ENCODE data around the gene CCR6. TPM values are rescaled to one million over a fixed set of nuclear protein-coding genes. Genes with fewer than 3 reads are reported as not detected.

Gene CCR6
- total and polyA plus RNA-seq, 10 of the 15 experiments (the other 5 are each of a cell fraction or from before 2014, with no cell fraction given): 2.2 to 7.6 (median 6.7) TPM

DNA sequence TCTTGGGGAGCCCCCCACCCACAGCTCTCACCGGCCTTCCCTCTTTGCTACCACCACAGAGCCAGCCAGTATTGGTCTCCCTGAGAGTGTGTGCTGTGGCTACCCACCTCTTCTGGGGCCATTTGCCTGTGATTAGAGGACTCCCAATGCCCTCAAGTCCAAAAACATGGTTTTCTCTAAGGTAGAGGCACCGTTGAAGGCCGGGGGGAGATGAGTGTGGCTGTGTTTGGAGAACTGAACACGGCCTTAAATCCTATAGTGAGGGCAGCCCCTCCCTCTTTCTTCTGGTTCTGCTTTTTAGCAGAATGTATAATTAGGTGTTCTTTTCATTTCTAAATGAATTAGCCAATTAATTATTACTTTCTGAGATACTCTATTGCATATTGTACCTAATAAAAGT, 2.5 kb downstream of the CCR6 start:
- intact Hi-C loops (cut with micrococcal nuclease; ENCODE audit: unreplicated experiment): loop anchor here (10.0 kb wide), 1 partner anchor 171 kb away; the partner anchor contains the start of gene RNASET2
- CTCF ChIA-PET: interaction anchor here (1.0 to 8.1 kb wide), 8 partner anchors 10 to 45 kb away, joined by 3 to 129 read pairs (median 13); no protein-coding TSS in a partner anchor
- no peak for TF ChIP-seq NR2C2 (IDR thresholded peaks at IDR 0.05; ENCODE audit: borderline replicate concordance, control insufficient read depth, insufficient read length, low read depth)
- TF ChIP-seq ZNF687 (IDR thresholded peaks at IDR 0.05): no peak
- TF ChIP-seq SPI1 (IDR thresholded peaks at IDR 0.05; ENCODE audit: borderline replicate concordance, insufficient read depth, low read depth, low read length): no peak
- no peak for TF ChIP-seq TCF7 (IDR thresholded peaks at IDR 0.05; ENCODE audit: borderline replicate concordance)
- no peak for TF ChIP-seq FOXK2 (IDR thresholded peaks at IDR 0.05)
- TF ChIP-seq RELB (IDR thresholded peaks at IDR 0.05; ENCODE audit: low read depth): no peak
- no peak for TF ChIP-seq SMC3 (IDR thresholded peaks at IDR 0.05; ENCODE audit: borderline replicate concordance, low read length)
- TF ChIP-seq MYB (IDR thresholded peaks at IDR 0.05; ENCODE audit: borderline replicate concordance, low read depth, low read length): no peak
- TF ChIP-seq PKNOX1 (IDR thresholded peaks at IDR 0.05): no peak
- TF ChIP-seq RFX5 (IDR thresholded peaks at IDR 0.05; ENCODE audit: low read depth, low read length): no peak
- H3K79me2 ChIP-seq (ENCODE audit: control insufficient read depth, insufficient read depth, low read length): peaks cover 14% of the 10 kb centered on the region
- DNase-seq (ENCODE audit: low read depth, low spot score): no peak
- no peak for FAIRE-seq
- BruUV-seq (replicated peaks): no TSS peak
- peak overlapping the region; percentile 40 for H3K4me2 ChIP-seq (ENCODE audit: control insufficient read depth, insufficient read depth)
- H3K27ac ChIP-seq (ENCODE audit: control insufficient read depth, insufficient read depth): 0 out of 2 replicates have a peak overlapping the region, but pooled peaks have one; percentile 7
- in situ Hi-C loops (cut with MboI): loop anchor here (25.0 kb wide), 1 partner anchor 113 kb away; no protein-coding TSS in a partner anchor
- no peaks in the 10 kb centered on the region for H3K27me3 ChIP-seq (replicated peaks in 1 of 2; ENCODE audit: control insufficient read depth in 2 of 2, insufficient read depth in 2 of 2, low read length in 1 of 2)
- peak overlapping the region; percentile 35 for H3K4me3 ChIP-seq
- 0 out of 3 replicates have a peak, but pooled peaks have one; percentile 0 for ATAC-seq
- H4K20me1 ChIP-seq (ENCODE audit: control insufficient read depth, insufficient read depth): no peaks in the 10 kb centered on the region
- no peak overlapping the region for H2AFZ ChIP-seq (ENCODE audit: control insufficient read depth, low read depth, low read length)
- 24% methylated on average over 4 of the region's 4 CpGs for WGBS (ENCODE audit: insufficient coverage, insufficient replicate concordance, low lambda C conversion rate, missing lambda C conversion rate)
- no peak overlapping the region for H3K9ac ChIP-seq (ENCODE audit: control insufficient read depth, insufficient read depth, low read length)
- H3K4me1 ChIP-seq (ENCODE audit: control insufficient read depth, insufficient read depth, low read length): peaks cover 55% of the 10 kb centered on the region
- RAD21 ChIA-PET (ENCODE audit: unreplicated experiment): interaction anchor here (0.8 to 8.3 kb wide), 8 partner anchors 12 to 168 kb away, joined by 3 to 231 read pairs (median 42); partner anchors contain the start of gene CEP43
- H3K36me3 ChIP-seq (ENCODE audit: control insufficient read depth in 2 of 2, insufficient read depth in 2 of 2, low read length in 1 of 2): no peaks in the 10 kb centered on the region
- SMC1A ChIA-PET (ENCODE audit: uncharacterized antibody, unreplicated experiment): interaction anchor here (1.0 to 21.7 kb wide), 12 partner anchors 11 to 175 kb away, joined by 3 to 542 read pairs (median 17); no protein-coding TSS in a partner anchor
- POLR2A ChIA-PET: interaction anchor here (2.3 to 14.7 kb wide), 3 partner anchors 11 to 34 kb away, joined by 10 to 279 read pairs (median 54); no protein-coding TSS in a partner anchor
- peaks cover 5% of the 10 kb centered on the region; the same call in 2 of the 3 replicates for H3K9me3 ChIP-seq (replicated peaks; ENCODE audit: control insufficient read depth, insufficient read depth, low read length)

All from GM12878 (cell line).